ENCODE results near the gene ADAMTSL1. TPM values are rescaled to one million over a fixed set of nuclear protein-coding genes. Genes with fewer than 3 reads are reported as not detected.

ADAMTSL1 gene
- total and polyA plus RNA-seq, 9 of the 15 experiments (the other 6 are each of a cell fraction or from before 2014, with no cell fraction given) = 0.01 TPM; not detected in 8

GRCh38 chr9:18857334-18857733 is 383.4 kb downstream of the ADAMTSL1 start (continued):
- TF ChIP-seq CREB3L1 (IDR thresholded peaks at IDR 0.05; ENCODE audit: borderline replicate concordance, low read depth) (no peak), NR3C1 (CRISPR knock-in tag; IDR thresholded peaks at IDR 0.05) (no peak), ZBTB12 (CRISPR knock-in tag; IDR thresholded peaks at IDR 0.05) (no peak), ZNF584 (CRISPR knock-in tag; IDR thresholded peaks at IDR 0.05; ENCODE audit: low read depth) (no peak), NCOA4 (IDR thresholded peaks at IDR 0.05; ENCODE audit: partially characterized antibody) (no peak)
- TF ChIP-seq, protein P1, sequence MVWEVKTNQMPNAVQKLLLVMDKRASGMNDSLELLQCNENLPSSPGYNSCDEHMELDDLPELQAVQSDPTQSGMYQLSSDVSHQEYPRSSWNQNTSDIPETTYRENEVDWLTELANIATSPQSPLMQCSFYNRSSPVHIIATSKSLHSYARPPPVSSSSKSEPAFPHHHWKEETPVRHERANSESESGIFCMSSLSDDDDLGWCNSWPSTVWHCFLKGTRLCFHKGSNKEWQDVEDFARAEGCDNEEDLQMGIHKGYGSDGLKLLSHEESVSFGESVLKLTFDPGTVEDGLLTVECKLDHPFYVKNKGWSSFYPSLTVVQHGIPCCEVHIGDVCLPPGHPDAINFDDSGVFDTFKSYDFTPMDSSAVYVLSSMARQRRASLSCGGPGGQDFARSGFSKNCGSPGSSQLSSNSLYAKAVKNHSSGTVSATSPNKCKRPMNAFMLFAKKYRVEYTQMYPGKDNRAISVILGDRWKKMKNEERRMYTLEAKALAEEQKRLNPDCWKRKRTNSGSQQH (CRISPR knock-in tag; IDR thresholded peaks at IDR 0.05) = no peak

- no peaks in the 10 kb centered on the region for H3K9me1 ChIP-seq (ENCODE audit: control insufficient read depth, insufficient read depth, low read length)
- no peaks in the 10 kb centered on the region for H3K27me3 ChIP-seq (ENCODE audit: control insufficient read depth in 2 of 2, insufficient read depth in 2 of 2, low read length in 2 of 2)
- no peak overlapping the region for H2AFZ ChIP-seq (ENCODE audit: low read depth, low read length)
- ChIA-PET POLR2A (no interaction called here), CTCF (ENCODE audit: low intra/inter-chr PET ratio) (no interaction called here)
- no peak overlapping the region for H3K9ac ChIP-seq (ENCODE audit: insufficient read depth in 1 of 2, low read depth in 2 of 2, low read length in 2 of 2)
- no peak for TF ChIP-seq NONO (IDR thresholded peaks at IDR 0.05; ENCODE audit: low read depth in 2 of 2, low read length in 1 of 2)
- TF ChIP-seq TCF7 (IDR thresholded peaks at IDR 0.05; ENCODE audit: borderline replicate concordance) = no peak
- TF ChIP-seq EGR1 (conservative IDR thresholded peaks at IDR 0.05) = no peak
- no peak for TF ChIP-seq MAZ (CRISPR knock-in tag; conservative IDR thresholded peaks at IDR 0.05 in 1 of 2, IDR thresholded peaks at IDR 0.05 in 1 of 2)
- no peak for TF ChIP-seq TRIM28 (IDR thresholded peaks at IDR 0.05)
- no peak for TF ChIP-seq ETS2 (tag; IDR thresholded peaks at IDR 0.05; ENCODE audit: borderline replicate concordance, poor library complexity, severe bottlenecking)
- no peak for TF ChIP-seq HSF4 (CRISPR knock-in tag; IDR thresholded peaks at IDR 0.05; ENCODE audit: borderline replicate concordance)
- no peak overlapping the region for H3K27ac ChIP-seq (ENCODE audit: extremely low read depth, low read depth, low read length)
- DNase-seq (ENCODE audit: extremely low read depth in 1 of 4, low spot score in 3 of 4) (no peak), ATAC-seq (no peak), FAIRE-seq (no peak)
- no peak overlapping the region for H3K4me2 ChIP-seq (ENCODE audit: insufficient read depth, low read length)
- H3K4me1 ChIP-seq (replicated peaks in 1 of 2; ENCODE audit: control insufficient read depth in 2 of 2, insufficient read depth in 2 of 2, low read length in 2 of 2) = no peaks in the 10 kb centered on the region
- no peak overlapping the region for H3K4me3 ChIP-seq
- H3K9me3 ChIP-seq (replicated peaks; ENCODE audit: control insufficient read depth, insufficient read depth, low read depth, low read length) = no peaks in the 10 kb centered on the region
- BruUV-seq (replicated peaks) = no TSS peak
- in situ Hi-C loops (cut with MboI) (no loop called here), intact Hi-C loops (cut with micrococcal nuclease) (no loop called here)
- no peaks in the 10 kb centered on the region for H4K20me1 ChIP-seq (replicated peaks; ENCODE audit: control insufficient read depth, insufficient read depth, low read length)
- H3K79me2 ChIP-seq (ENCODE audit: control insufficient read depth, insufficient read depth, low read length) = no peaks in the 10 kb centered on the region
- 0% methylated on average over 1 of the region's 1 CpG for WGBS (ENCODE audit: insufficient coverage, low coverage, missing lambda C conversion rate)
- H3K36me3 ChIP-seq (ENCODE audit: control insufficient read depth, insufficient read depth, low read length) = no peaks in the 10 kb centered on the region
Observed at GRCh38 chr9:18857769-18858168, 383.8 kb downstream of the ADAMTSL1 start.

Measured in K562 (cell line).